ENCODE measurements around the gene CD81. TPM values are rescaled to one million over a fixed set of nuclear protein-coding genes. Genes with fewer than 3 reads are reported as not detected.

The CD81 gene
- total and polyA plus RNA-seq, 10 of the 15 experiments (the other 5 are each of a cell fraction or from before 2014, with no cell fraction given): 2.0 to 145 (median 57.2) TPM

DNA sequence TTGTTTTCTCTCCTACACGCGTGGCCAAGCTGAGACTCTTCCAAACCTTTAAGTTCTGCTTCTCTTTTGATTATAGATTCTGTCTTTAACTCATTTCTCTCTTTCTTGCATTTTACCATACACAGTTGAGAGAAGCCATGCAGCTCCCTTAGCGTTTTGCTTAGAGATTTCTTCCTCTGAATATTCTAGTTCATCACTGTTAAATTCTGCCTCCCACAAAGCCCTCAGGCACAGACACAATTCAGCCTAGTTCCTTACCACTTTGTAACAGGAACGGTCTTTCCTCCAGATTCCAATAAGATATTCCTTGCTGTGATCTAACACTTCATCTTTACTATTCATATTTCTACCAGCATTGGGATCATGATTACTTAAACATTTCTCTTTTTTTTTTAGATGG is 24.7 kb upstream of the CD81 start (continued):
- TF ChIP-seq, protein P1, sequence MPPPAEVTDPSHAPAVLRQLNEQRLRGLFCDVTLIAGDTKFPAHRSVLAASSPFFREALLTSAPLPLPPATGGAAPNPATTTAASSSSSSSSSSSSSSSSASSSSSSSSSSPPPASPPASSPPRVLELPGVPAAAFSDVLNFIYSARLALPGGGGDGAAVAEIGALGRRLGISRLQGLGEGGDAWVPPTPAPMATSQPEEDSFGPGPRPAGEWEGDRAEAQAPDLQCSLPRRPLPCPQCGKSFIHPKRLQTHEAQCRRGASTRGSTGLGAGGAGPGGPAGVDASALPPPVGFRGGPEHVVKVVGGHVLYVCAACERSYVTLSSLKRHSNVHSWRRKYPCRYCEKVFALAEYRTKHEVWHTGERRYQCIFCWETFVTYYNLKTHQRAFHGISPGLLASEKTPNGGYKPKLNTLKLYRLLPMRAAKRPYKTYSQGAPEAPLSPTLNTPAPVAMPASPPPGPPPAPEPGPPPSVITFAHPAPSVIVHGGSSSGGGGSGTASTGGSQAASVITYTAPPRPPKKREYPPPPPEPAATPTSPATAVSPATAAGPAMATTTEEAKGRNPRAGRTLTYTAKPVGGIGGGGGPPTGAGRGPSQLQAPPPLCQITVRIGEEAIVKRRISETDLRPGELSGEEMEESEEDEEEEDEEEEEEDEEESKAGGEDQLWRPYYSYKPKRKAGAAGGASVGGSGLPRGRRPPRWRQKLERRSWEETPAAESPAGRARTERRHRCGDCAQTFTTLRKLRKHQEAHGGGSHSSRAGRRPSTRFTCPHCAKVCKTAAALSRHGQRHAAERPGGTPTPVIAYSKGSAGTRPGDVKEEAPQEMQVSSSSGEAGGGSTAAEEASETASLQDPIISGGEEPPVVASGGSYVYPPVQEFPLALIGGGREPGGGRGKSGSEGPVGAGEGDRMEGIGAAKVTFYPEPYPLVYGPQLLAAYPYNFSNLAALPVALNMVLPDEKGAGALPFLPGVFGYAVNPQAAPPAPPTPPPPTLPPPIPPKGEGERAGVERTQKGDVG (CRISPR knock-in tag; IDR thresholded peaks at IDR 0.05): no peak
- TF ChIP-seq TBL1XR1 (IDR thresholded peaks at IDR 0.05; ENCODE audit: low read depth, low read length): no peak
- no peak for TF ChIP-seq TCF12 (IDR thresholded peaks at IDR 0.05; ENCODE audit: low read depth, low read length)
- no peak for TF ChIP-seq POU2F2 (IDR thresholded peaks at IDR 0.05; ENCODE audit: borderline replicate concordance, low read depth, low read length)
- TF ChIP-seq POLR2AphosphoS2 (IDR thresholded peaks at IDR 0.05; ENCODE audit: low read depth, low read length): no peak
- no peak for TF ChIP-seq CHD1 (IDR thresholded peaks at IDR 0.05; ENCODE audit: low read depth, low read length)
- no peak for TF ChIP-seq SMAD1 (IDR thresholded peaks at IDR 0.05; ENCODE audit: low read depth, partially characterized antibody)
- TF ChIP-seq, protein P2, sequence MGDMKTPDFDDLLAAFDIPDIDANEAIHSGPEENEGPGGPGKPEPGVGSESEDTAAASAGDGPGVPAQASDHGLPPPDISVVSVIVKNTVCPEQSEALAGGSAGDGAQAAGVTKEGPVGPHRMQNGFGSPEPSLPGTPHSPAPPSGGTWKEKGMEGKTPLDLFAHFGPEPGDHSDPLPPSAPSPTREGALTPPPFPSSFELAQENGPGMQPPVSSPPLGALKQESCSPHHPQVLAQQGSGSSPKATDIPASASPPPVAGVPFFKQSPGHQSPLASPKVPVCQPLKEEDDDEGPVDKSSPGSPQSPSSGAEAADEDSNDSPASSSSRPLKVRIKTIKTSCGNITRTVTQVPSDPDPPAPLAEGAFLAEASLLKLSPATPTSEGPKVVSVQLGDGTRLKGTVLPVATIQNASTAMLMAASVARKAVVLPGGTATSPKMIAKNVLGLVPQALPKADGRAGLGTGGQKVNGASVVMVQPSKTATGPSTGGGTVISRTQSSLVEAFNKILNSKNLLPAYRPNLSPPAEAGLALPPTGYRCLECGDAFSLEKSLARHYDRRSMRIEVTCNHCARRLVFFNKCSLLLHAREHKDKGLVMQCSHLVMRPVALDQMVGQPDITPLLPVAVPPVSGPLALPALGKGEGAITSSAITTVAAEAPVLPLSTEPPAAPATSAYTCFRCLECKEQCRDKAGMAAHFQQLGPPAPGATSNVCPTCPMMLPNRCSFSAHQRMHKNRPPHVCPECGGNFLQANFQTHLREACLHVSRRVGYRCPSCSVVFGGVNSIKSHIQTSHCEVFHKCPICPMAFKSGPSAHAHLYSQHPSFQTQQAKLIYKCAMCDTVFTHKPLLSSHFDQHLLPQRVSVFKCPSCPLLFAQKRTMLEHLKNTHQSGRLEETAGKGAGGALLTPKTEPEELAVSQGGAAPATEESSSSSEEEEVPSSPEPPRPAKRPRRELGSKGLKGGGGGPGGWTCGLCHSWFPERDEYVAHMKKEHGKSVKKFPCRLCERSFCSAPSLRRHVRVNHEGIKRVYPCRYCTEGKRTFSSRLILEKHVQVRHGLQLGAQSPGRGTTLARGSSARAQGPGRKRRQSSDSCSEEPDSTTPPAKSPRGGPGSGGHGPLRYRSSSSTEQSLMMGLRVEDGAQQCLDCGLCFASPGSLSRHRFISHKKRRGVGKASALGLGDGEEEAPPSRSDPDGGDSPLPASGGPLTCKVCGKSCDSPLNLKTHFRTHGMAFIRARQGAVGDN (IDR thresholded peaks at IDR 0.05): no peak
- TF ChIP-seq NR2F1 (conservative IDR thresholded peaks at IDR 0.05): no peak

All from GM12878 (cell line).